CD4-positive, alpha-beta T cell treated with Interleukin-17A for 4 hours (primary cell): ENCODE data around the gene CCDC192.
"Not testable (repeated sequence)": the region's sequence is repeated elsewhere in the genome, so short reads cannot be mapped to it uniquely, and the experiment has no call there.

Experiments
- DNase-seq: peaks from one replicate; pipeline ENCODE4 v3.0.0-alpha.2; 2020; ENCODE audit warnings: mixed read lengths

The CCDC192 gene, protein sequence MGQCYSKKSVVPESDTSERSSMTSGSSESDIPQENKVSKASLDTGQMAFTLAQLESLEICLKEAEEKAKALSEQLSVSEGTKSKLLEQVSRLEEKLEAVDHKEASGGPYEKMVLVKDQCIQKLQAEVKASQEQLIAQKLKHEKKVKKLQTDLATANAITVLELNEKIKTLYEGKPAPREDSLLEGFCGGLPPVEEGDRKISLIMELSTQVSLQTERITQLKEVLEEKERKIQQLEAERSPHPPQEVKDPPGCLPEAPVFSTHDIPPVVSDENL

DNA sequence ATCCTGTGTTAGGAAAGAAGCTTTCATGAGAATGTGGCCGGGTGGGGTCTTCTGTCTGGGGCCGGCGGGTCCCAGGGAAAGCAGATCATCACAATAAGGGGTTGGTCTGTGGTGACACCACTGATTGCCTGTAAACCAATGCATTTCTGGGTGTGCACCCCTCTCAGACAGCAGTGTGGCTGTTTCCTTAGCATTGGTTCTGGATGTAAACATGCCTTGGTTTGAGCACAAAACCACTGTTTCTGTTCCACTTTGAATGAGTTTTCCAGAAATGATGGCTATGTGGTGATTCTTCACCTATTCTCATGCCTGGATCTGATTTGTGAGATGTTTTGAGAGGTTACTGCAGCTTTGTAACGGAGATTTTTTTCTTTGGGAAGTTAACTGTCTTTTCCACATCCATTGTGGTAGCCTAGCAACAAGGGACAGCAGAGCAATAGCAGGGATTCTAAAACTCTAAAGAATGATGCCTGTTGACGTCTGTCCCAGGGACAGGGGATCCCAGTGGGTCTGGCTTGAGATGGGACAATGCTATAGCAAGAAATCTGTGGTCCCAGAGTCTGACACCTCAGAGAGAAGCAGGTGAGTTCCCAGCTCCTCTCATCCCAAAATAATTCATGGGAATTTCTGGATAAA is at the start of gene CCDC192:
Gene CCDC192 (plus strand): TSS at position 466 of the 636 bp plus-strand sequence. CDS start 55 bp downstream, at position 521.
- DNase-seq = no peak

DNA sequence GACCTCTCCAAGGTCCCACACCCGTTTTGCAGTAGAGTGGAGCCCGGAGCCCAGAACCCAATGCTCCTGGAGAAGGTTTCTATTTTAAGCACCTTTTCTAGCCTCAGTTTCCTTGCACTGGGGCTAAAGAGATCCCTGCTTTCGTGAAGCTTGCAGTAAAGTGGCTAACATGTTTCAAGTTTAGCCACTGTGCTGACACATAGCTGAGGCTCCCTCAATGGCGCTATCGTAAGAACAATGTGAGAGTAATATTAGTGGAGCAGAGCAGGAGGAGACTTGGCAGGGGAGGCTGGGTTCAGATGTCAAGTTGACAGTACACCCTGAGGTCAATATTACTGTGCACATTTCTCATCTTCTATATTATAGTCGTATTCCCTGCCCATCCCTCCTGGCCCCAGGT is 46.4 kb upstream of the CCDC192 start:
- DNase-seq = no peak

DNA sequence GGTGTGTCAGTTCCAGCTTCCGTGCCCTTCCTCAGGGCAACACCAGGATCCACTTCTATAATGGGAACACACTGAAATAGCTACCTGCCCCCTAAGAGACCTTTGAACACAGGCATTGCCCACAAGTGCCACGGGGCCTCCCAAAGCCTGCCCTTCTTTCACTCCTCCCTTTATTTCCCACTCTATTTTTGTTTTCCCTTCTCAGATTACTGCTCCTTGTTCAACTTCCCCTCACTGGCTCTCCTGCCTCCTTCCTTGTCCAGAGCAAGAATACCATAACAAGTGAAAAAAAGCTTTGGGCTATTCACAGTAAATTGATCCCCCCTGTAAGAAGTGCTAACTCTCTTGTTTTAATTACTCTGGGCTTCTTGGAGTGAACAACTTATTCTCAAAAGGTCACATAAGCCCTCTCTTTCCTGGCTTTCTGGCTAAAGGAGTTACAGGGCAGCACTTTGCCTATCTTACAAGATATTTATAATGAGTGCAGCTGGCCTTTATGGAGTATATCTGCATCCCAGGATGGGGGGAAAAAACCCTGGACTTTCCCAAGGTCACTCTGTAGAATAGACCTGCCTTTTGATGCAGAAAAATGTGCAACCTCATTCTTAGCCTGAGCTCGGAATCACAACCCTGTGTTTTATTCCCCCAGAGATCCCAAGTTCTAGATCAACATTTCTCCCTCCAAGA is 43.0 kb upstream of the CCDC192 start:
- DNase-seq = no peak

DNA sequence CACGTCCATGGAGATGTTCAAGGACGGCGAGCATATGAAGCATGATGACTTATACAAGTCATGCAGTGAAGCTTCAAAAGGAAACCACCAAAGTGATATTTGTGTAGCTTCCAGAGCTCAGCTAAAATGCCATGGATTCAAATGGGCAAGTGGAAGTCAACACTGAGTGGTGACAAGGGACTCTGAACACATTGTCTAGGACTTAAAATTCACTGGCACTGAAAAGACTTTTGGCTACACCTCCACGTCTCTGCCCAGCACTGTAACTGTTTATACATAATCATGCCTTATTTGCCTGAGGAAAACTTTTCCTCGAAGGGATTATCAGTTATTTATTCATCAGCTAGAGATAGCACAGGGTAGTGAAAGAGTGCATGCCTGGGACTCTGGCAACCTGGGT is 39.1 kb upstream of the CCDC192 start:
- no peak for DNase-seq

DNA sequence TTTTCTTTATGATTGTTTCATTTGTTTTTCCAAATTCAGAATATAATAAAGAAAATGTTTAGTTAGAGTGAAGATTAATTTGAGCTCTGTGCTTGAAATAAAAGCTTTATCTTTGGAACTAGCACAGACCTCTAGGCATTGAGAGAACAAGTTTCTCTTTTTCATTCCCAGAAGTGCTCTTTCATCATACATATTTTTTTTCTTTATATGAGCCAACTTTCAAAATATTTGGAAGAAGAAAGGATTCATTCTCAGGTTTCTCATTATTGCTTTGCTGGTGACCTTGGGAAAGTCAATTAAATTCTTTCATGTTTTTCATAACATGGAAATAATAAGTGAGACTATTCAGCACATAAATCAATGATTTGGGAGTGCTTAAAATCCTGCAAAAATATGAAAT is 37.5 kb upstream of the CCDC192 start:
- no peak for DNase-seq

DNA sequence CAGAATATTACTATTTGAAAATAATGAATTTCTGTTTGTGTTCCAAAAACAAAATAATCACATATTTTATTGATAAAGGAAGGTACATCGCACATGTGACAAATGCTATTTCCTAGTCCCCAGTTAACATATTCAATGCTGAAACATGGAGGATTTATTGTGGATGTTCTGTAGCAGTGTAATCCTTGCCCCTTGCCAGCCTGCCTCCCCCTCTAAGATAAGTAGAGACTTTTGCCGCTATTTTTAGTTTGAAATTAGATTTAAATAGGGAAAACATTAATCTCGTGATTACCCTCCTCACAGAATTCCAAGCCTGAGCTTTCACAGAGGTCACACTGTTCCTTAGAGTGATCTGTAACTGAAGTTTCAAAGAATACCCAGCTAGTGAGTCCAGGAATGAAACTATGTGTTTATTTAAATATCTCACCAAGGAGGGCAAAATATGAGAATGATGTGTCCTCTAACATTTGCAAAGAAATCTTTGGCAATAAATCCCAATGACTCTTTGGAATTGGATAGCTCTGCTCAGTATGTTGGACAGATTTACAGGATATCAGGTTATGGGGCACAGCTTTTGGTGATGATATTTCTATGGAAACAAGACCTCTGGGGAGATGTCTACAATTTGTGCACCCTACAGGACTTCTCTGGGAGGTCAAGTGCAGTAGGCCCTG is 37.0 kb upstream of the CCDC192 start:
- no peak for DNase-seq

DNA sequence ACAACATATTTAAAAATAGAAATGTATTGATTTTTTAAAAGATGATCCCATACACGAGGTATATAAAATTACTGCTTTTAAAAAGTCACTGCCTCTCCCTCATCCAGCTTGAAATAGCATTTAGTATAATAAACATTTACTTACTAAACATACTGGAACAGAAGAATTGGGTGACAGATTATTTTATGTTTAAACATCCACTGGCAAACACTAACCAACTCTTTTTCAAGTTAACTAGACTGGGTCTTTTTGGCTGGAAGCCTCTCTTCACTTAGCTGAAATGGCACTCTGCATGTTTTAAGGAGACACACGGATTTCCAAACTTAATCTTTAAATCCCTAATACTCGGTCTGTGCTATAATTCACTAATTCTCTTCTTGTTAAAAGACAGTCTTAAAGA is 35.3 kb upstream of the CCDC192 start:
- no peak for DNase-seq

DNA sequence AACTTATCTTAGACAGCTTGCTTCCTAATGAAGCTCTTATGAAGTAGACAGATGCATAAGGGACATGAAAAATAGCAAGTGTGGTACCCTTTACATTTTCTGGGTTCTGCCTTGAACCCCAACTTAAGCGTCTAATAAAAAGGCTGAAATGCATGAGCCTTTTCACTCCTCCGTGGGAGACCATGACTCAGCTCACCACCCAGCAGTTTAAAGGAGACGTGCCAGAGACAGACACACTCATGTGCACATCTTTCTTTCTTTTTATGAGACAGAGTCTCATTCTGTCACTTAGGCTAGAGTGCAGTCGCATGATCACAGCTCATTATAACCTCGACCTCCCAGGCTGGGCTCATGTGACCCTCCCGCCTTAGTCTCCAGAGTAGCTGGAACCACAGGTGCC is 32.0 kb upstream of the CCDC192 start:
- DNase-seq = no peak

DNA sequence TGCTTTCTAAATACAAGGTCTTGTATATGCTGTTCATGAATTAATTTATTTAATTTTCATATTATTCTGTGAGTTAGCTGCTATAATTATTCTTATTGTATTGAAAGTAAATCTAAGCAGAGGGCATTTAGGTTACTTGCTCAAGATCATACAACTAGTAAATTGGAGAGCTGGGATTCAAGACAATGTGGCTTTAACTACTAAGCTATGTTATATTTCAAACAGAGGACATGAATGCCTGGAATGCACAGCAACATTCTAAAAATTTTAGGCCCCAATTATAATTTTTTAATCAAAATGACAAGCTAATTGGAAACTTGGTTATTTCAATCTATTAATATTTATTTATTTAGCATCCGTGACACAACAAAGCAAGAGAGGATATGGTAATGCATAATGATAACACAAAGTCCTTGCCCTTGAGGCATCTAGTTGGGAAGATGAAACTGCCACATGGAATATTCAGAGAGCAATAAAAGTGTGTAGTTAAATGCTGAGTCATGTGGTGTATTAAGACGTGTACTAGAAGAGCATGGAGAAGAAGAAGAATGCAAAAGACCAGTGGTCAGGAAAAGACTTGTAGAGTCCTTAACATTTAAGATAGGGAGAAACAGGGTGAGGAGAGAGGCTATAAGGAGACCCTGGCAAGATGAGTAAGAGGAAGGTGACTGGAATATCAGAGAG is 29.9 kb upstream of the CCDC192 start:
- DNase-seq = no peak

DNA sequence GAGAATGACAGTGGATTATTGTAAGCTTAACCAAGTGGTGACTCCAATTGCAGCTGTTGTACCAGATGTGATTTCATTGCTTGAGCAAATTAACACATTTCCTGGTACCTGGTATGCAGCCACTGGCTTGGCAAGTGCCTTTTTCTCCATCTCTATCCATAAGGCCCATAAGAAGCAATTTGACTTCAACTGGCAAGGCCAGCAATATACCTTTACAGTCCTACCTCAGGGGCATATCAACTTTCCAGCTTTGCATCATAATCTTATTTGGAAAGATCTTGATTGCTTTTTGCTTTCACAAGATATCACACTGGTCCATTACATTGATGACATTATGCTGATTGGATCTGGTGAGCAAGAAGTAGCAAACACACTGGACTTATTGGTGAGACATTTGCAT is 26.2 kb upstream of the CCDC192 start:
- DNase-seq = not testable (repeated sequence)

DNA sequence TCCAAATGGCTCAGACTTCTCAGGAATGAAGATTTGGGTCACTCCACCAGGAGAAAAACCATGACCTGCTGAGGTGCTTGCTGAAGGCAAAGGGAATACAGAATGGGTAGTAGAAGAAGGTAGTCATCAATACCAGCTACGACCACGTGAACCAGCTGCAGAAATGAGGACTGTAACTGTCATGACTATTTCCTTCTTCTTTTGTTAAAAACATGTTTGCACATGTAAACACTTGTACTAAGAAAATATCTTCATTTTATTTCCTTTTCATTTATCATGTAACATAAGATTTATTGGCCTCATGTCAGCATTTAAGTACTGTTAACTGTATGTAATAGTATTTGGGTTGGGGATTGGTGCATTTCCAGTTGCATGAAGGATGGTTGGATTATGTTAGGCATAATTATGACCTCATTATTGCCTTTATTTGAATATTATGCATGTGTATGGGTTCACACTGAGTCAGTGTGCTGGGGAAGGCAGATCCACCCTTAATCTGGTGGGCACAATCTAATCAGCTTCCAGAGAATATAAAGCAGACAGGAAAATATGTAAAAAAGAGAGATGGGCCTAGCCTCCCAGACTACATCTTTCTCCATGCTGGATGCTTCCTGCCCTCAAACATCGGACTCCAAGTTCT is 23.4 kb upstream of the CCDC192 start:
- not testable (repeated sequence) for DNase-seq

DNA sequence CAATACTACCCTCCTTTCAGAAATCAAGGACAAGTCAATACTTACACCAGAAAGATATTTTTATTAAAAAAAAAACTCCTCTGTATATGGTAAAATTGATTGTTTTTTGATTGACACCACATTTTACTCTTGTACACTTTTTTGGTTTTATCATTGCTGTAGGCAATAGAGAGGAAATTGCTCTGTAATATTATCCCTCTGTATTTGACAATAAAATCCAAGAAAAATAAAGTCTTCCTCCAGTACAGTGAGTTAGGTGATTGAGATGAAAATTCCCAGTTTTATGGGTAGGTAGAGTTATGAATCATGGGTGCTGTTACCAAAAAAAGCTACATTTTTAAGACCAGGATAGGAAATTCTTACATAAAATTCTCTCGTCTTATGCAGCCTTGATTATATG is 22.6 kb upstream of the CCDC192 start:
- DNase-seq = no peak

DNA sequence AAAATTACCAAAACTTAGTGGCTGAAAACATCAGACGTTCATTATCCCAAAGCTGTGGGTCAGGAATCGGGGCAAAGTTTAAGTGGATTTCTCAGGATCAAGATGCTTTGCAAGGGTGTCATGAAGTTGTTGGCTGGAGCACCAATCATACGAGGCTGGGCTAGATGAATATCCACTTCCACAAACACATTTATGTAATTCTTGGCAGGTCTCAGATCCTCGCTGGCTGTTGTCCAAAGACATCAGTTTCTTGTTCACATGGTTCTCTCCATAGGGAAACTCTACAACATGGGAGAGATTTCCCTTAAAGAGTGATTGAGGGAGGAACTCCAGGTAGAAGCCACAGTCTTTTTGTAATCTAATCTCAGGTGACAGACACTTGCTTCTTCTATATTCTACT is 20.2 kb upstream of the CCDC192 start:
- DNase-seq = no peak

DNA sequence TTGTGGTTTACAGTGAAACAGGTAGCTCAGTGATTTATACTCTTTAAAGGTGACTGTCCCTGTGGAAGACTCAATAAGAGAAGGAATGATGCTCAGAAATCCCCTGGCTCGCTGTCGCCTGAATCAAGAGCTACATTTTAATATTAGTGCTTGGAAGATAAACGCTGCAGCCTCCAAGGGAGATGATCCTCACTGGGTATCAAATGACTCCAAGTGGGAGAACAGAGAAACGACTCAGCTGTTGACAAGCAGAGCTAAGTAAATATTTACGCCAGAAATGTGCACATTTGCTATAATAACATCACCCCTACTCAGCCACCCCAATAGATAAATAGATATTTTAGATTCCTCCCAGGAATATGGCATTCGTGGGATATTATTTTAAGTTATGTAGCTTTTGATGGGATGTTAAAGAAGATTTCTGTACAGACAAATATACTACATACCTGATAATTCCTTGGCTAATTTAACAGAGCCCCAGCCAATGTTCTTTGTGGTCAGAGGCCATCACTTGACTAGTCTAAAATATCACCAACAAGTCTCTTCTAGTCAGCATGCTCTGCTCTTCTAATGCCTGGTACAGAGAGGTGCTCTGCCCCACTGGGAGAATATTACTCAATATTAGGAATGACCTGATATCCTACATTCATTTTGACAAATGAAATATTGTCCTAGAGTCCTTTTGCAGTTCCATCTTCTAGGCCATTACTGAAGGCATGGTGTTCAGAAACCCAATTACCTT is 18.3 kb upstream of the CCDC192 start:
- DNase-seq = no peak

DNA sequence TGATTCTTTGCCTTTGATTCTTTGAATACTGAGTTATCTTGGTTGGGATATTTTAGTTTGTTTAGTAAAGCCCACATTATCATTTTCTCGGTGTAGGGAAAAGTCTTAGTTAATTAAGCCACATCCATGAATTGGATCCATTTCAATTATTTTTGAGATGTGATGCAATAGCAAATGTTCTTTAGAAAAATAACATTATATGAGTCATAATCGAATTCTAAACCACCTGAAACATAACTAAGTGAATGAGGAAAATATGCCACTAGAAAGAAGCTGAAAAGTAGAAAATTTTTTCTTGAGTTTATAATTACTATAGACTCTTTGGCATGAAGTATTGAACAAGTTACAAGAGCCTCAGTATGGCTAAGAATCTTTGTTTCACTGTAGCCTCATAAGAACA is 17.5 kb upstream of the CCDC192 start:
- no peak for DNase-seq

DNA sequence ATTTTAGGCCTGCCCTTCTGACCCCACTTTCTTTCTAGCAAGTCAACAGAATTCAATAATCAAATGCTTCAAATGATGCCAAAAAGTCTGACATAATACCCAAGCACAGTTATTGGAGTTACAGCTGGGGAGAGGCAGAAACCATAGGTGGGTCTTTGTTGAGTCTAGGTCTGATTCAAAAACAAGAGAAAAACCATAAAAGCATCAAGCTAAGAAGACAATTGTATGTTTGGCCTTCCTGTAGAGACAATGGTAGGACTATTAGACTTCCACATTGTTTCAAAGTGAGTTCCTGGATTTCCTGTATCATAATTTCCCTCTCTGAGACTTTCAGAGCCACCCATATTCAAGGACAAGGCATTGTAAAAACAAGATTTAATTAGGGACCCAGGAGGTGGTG is 16.8 kb upstream of the CCDC192 start:
- DNase-seq = no peak

DNA sequence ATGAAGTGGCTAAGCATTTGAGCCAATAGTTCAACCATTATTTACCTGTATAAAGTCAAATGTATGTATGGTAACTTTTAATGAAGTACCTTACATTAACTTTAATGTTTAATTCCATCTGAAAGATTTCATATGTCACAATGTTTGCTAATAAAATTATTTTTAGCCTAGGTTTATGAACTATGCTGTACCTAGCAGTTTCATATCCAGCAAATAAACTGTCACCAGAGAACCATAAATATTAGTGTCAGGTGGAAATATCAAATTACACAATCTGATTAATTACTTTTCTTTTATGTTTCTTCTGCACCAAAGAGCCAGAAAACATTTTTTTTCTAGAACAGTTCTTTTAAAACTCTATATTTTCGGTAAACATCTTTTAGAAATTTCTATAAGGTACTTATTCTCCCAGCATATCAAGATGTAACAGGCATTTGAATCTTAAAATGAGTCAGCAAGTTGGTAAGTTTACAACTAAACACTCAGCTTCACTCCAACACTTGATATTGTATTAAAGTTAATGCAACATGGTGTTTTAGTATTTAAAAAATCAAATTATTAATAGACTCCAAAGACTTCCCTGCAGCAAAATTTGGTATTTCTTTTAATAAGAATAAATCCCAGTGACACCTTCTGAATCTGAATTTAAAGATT is 8.5 kb upstream of the CCDC192 start:
- DNase-seq = no peak

DNA sequence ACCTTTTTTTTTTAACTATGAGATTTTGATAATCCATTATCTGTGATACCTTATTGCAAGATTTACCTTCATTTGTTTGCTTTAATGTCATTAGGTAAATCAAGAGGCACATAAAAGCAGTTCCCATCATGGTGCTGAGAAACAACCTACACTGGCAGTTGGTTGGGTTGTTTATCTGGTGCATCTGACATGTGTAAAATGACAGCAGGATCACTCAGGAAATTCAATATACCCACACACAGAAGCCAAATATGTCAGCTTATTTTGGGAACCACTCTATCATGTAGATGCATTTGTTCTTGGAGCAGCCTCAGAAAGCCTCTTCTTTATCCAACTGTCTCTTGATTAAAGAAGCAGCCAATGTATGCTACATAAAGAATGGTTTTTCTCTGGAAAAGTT is 7.8 kb upstream of the CCDC192 start:
- DNase-seq = no peak

DNA sequence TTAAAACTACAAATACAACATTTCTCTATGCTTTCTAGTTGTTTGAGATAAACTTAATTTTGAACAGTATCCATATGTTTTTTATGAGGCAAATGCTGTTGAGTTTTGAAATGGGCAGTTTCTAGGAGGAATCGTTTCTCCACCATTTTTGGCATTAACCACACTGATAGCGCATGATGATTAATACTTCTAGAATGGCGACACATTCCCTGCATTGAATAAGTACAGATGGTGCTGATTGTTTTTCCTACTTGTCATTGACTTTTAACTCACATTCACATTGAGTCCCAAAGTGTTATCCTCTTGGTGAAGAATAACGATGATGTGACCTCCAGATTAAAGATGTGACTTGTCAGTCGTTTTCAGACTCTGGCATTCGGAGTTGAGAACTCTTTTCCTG is 6.5 kb upstream of the CCDC192 start:
- DNase-seq = no peak

DNA sequence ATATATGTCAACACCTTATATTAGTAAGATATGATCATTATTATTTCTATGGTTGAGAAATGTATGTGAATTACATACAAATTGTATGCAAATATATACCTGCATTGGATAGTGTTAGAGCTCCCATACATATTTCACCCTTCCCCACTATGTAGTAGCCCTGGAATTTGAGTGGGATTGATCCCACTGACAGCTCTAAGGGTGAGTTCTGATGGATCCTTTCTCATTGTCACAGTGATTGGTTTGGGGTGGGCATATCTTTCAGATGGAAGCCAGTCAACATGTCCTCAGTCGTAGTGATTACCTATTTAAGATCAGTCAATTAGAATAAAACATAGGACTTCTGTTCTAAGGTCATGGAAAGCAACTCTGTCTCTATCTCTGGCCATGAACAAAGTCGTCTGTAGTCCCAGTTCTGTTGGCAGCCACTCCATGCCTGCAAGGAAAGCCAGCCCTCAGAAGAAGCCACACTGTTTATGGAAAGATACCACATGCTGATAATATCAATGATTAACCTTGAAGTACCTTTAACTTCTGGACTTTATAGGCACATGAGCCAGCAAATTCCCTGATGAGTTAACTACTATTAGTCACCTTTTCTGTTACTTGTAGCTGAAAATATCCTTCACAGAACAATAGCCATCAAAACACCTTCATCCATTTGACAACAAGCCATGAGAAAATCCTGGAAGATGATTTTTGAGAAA is 5.1 kb upstream of the CCDC192 start:
- DNase-seq = no peak

DNA sequence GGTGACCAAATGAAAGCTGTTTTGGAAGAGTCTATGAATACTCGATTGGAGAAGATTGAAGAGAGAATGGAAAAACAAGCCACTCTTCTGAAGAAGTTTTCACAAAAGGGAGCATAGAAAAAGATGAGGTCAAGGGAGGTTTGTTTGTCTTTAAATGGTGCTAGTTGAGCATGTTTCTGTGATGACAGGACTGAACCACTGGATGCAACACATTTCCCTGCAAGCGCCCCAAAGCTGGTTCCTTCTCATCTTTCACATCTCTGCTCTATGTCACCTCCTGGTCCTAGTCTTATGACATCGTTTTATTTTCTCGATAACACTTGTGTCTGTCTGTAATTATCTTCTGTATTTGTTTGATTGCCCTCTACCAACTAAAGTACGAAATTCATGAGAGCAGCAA is 3.8 kb upstream of the CCDC192 start:
- DNase-seq = no peak
